DOHH2 (cell line): ENCODE data around the gene HLA-DPA1.

ENCODE experiments used
- H3F3A ChIP-seq: fragments of 200-600 bp; sonication (generic), shearing (Covaris generic); 2 replicates; pipeline ENCODE4 v1.6.0; 2016; ENCODE audit warnings: antibody characterized with exemption, mild to moderate bottlenecking; ENCODE audit not compliant: control insufficient read depth, insufficient read depth
- H3K27ac ChIP-seq: fragments of 200-600 bp; sonication (generic); 2 replicates; pipeline ENCODE4 v1.5.1; 2014; ENCODE audit warnings: low read depth, mild to moderate bottlenecking, low read length, moderate library complexity
- H3K27me3 ChIP-seq: fragments of 200-600 bp; sonication (generic); 2 replicates; pipeline ENCODE4 v1.6.1; 2014; ENCODE audit warnings: mild to moderate bottlenecking, low read length, mixed read lengths; ENCODE audit not compliant: control insufficient read depth
- H3K36me3 ChIP-seq: fragments of 200-600 bp; sonication (generic); 2 replicates; pipeline ENCODE4 v1.6.1; 2014; ENCODE audit warnings: mild to moderate bottlenecking, low read length, moderate library complexity, mixed read lengths; ENCODE audit not compliant: control insufficient read depth
- H3K4me1 ChIP-seq: fragments of 200-600 bp; sonication (generic); 2 replicates; pipeline ENCODE4 v1.6.1; 2014; ENCODE audit warnings: mild to moderate bottlenecking, low read length, mixed read lengths; ENCODE audit not compliant: control insufficient read depth
- H3K4me2 ChIP-seq: fragments of 200-600 bp; sonication (generic); 2 replicates; pipeline ENCODE4 v1.6.0; 2014; ENCODE audit warnings: mild to moderate bottlenecking, low read length, moderate library complexity
- H3K4me3 ChIP-seq: fragments of 200-600 bp; sonication (generic); 2 replicates; pipeline ENCODE4 v1.5.1; 2014; ENCODE audit warnings: mild to moderate bottlenecking, low read length, mixed read lengths
- H3K79me2 ChIP-seq: fragments of 200-600 bp; sonication (generic); 2 replicates; pipeline ENCODE4 v1.6.1; 2014; ENCODE audit warnings: mild to moderate bottlenecking, low read length, mixed read lengths; ENCODE audit not compliant: control insufficient read depth
- H3K9me2 ChIP-seq: fragments of 200-600 bp; sonication (generic); replicated peaks from 2 replicates; pipeline ENCODE4 v1.6.1; 2014; ENCODE audit warnings: mild to moderate bottlenecking, low read length, mixed read lengths; ENCODE audit not compliant: control insufficient read depth
- H3K9me3 ChIP-seq: fragments of 200-600 bp; sonication (generic); 2 replicates; pipeline ENCODE4 v1.6.1; 2014; ENCODE audit warnings: antibody characterized with exemption, low read length, mixed read lengths; ENCODE audit not compliant: control insufficient read depth, insufficient read depth
- H4K20me1 ChIP-seq: fragments of 200-600 bp; sonication (generic); 2 replicates; pipeline ENCODE4 v1.6.0; 2014; ENCODE audit warnings: low read depth, mild to moderate bottlenecking, antibody characterized with exemption, low read length, moderate library complexity; ENCODE audit not compliant: control insufficient read depth, insufficient read depth
- EZH2phosphoT487 ChIP-seq: fragments of 200-600 bp; sonication (generic); IDR thresholded peaks from 2 replicates; pipeline ENCODE4 v1.6.1; 2017; ENCODE audit warnings: borderline replicate concordance, mild to moderate bottlenecking, antibody characterized with exemption, low read length, moderate library complexity, mixed read lengths
- TF ChIP-seq, protein P1 (sequence below): fragments of 200-600 bp; sonication (generic); IDR thresholded peaks from one replicate; pipeline ENCODE4 v1.5.1; 2014; ENCODE audit warnings: antibody characterized with exemption, mild to moderate bottlenecking, low read depth, low read length; ENCODE audit not compliant: poor library complexity, severe bottlenecking

The HLA-DPA1 gene

DNA sequence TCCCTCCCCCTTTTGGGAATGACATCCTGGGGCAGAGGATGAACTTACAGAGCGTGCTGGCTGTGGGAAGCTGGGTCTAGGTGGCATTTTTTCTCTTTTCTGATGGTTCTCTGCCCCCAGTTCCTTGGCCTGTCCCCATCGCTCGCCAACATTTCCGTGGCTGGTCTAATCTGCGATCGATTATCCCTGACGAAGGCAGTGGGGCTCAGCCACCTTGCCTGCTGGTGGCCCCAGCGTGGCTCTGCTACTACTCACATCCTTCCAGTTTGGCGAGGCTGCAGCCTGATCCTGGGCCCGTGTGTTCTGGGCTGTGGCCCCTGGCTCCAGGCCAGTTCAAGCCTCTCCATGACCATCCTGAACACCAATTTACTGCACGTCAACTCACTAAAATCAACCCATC lies 57.7 kb downstream of the HLA-DPA1 start:
- H4K20me1 ChIP-seq, result no peaks in the 10 kb centered on the region
- peaks cover 26% of the 10 kb centered on the region for H3K4me1 ChIP-seq
- H3F3A ChIP-seq, result no peaks in the 10 kb centered on the region
- H3K36me3 ChIP-seq, result no peaks in the 10 kb centered on the region
- no peaks in the 10 kb centered on the region for H3K79me2 ChIP-seq
- H3K4me2 ChIP-seq, result no peak overlapping the region
- no peaks in the 10 kb centered on the region for H3K27me3 ChIP-seq
- H3K27ac ChIP-seq, result no peak overlapping the region
- no peak overlapping the region for H3K4me3 ChIP-seq
- no peaks in the 10 kb centered on the region for H3K9me2 ChIP-seq
- H3K9me3 ChIP-seq, result no peaks in the 10 kb centered on the region
- TF ChIP-seq, protein P1, sequence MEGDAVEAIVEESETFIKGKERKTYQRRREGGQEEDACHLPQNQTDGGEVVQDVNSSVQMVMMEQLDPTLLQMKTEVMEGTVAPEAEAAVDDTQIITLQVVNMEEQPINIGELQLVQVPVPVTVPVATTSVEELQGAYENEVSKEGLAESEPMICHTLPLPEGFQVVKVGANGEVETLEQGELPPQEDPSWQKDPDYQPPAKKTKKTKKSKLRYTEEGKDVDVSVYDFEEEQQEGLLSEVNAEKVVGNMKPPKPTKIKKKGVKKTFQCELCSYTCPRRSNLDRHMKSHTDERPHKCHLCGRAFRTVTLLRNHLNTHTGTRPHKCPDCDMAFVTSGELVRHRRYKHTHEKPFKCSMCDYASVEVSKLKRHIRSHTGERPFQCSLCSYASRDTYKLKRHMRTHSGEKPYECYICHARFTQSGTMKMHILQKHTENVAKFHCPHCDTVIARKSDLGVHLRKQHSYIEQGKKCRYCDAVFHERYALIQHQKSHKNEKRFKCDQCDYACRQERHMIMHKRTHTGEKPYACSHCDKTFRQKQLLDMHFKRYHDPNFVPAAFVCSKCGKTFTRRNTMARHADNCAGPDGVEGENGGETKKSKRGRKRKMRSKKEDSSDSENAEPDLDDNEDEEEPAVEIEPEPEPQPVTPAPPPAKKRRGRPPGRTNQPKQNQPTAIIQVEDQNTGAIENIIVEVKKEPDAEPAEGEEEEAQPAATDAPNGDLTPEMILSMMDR, result no peak
- TF ChIP-seq EZH2phosphoT487, result no peak

DNA sequence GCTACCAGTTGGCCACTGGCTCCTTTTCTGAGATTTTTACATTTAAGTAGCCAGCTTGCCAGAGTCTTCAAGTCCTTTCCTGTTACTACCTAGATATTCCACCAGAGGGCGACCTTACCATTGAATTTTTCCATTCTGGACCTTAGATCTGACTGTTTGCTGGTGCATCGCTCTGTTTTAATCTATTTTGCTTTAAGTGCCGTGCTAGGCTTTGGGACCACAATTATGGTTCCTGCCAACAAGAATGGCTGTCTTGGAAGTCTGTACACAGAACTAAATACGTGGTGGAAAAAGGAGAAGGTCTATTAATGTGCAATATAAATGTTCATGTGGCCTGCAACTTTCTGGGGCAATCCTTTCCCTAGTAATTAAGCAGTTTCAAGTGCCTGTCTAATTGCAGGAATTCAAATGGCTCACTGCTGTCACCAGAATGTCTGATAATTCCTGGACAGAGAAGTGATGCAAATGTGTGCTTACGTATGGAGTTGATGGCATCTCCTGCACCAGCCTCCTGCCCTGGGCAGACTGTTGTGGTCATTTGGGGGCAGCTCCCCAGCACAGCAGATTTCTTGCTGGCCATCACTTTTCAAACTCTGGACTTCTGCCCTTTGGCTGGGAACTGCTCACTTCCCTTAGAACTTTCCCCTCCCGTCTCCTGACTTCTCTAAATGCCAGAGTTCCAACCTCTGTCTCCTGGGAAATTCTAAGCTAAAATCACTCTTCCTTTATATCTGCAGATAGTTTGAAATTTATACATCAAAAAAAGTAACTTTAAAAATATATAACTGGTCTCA lies 58.4 kb downstream of the HLA-DPA1 start:
- TF ChIP-seq, protein P1, result peak; percentile 73
- TF ChIP-seq EZH2phosphoT487, result no peak
- H3K4me3 ChIP-seq, result no peak overlapping the region
- no peak overlapping the region for H3K27ac ChIP-seq
- H3K79me2 ChIP-seq, result no peaks in the 10 kb centered on the region
- no peaks in the 10 kb centered on the region for H3F3A ChIP-seq
- no peaks in the 10 kb centered on the region for H3K9me3 ChIP-seq
- H3K27me3 ChIP-seq, result no peaks in the 10 kb centered on the region
- H4K20me1 ChIP-seq, result no peaks in the 10 kb centered on the region
- no peaks in the 10 kb centered on the region for H3K9me2 ChIP-seq
- peaks cover 29% of the 10 kb centered on the region for H3K4me1 ChIP-seq
- no peaks in the 10 kb centered on the region for H3K36me3 ChIP-seq
- peak overlapping the region; percentile 30; the same call in 1 of the 2 replicates for H3K4me2 ChIP-seq
